Subcutaneous adipose tissue (tissue), 4 donors: Measurements from ENCODE around the gene TMEM150A. TPM values are rescaled to one million over a fixed set of nuclear protein-coding genes. Genes with fewer than 3 reads are reported as not detected.

Source experiments
- total RNA-seq, 4 donors: library from RNA; depleted of rRNA; stranded (reverse); fragments of >200 nt; gene quantifications; one replicate each; pipeline ENCODE4 v1.1.0, GENCODE V29; 2016
- TF ChIP-seq, protein P1 (sequence below): fragments of 450-650 bp; IDR thresholded peaks from one replicate; pipeline ENCODE4 v1.5.1; 2016; ENCODE audit warnings: low read depth, mild to moderate bottlenecking, control low read depth, antibody characterized with exemption, moderate library complexity

TMEM150A gene
- total RNA-seq, 4 donors from 2014 or later, result 14.3 to 21.4 (median 17.6) TPM

DNA sequence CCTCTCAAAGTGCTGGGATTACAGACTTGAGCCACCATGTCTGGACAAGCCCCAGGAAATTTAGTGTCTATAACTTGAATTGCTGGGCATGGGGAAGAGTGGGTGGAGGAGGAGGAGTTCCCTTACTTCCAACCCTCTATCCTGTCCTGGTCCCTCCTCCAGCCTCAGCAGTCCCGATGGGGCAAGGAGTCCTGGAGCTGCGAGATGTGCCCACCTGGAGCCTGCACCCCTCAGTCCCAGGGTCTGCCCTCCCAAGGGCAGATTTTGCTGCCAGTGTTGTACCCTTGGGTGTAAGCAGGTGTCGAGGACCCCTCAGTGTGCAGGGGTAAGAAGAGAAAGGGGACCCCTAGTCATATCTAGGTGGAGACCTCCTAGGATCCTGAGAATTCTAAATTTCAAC, 22.3 kb downstream of the TMEM150A start:
- TF ChIP-seq, protein P1, sequence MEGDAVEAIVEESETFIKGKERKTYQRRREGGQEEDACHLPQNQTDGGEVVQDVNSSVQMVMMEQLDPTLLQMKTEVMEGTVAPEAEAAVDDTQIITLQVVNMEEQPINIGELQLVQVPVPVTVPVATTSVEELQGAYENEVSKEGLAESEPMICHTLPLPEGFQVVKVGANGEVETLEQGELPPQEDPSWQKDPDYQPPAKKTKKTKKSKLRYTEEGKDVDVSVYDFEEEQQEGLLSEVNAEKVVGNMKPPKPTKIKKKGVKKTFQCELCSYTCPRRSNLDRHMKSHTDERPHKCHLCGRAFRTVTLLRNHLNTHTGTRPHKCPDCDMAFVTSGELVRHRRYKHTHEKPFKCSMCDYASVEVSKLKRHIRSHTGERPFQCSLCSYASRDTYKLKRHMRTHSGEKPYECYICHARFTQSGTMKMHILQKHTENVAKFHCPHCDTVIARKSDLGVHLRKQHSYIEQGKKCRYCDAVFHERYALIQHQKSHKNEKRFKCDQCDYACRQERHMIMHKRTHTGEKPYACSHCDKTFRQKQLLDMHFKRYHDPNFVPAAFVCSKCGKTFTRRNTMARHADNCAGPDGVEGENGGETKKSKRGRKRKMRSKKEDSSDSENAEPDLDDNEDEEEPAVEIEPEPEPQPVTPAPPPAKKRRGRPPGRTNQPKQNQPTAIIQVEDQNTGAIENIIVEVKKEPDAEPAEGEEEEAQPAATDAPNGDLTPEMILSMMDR, result no peak

DNA sequence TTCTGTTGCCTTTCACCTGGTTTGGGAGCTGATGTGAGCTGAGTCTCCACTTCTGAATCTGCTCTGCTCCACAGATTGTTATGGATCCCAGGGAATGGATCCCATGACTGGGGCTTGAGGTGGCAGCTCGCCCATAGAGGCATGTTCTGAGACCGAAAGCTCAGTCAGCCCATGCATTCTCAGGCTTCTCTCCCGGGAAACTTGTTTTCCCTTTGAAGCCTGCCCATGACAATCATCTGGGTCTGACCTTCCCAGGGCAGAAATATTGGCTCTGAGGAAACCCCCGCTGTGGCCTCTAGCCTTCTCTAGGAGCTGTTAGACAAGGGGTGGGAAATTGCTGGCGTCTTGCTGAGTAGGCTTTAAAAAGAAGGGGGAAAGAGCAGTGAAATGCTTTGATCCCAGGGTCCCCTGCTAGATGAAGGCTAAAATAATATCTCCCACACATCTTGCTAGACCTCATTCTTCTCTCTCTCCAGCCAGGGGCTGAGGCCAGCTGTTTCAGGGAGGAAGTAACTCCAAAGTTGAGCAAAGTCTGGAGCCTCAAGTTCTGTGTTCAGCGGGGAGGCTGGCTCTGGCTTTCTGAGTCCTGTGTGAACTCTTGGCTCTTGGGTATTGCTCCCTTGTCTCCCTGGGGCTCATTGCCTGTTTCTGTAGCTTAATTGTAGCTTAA, 23.1 kb downstream of the TMEM150A start:
- TF ChIP-seq, protein P1, result no peak

DNA sequence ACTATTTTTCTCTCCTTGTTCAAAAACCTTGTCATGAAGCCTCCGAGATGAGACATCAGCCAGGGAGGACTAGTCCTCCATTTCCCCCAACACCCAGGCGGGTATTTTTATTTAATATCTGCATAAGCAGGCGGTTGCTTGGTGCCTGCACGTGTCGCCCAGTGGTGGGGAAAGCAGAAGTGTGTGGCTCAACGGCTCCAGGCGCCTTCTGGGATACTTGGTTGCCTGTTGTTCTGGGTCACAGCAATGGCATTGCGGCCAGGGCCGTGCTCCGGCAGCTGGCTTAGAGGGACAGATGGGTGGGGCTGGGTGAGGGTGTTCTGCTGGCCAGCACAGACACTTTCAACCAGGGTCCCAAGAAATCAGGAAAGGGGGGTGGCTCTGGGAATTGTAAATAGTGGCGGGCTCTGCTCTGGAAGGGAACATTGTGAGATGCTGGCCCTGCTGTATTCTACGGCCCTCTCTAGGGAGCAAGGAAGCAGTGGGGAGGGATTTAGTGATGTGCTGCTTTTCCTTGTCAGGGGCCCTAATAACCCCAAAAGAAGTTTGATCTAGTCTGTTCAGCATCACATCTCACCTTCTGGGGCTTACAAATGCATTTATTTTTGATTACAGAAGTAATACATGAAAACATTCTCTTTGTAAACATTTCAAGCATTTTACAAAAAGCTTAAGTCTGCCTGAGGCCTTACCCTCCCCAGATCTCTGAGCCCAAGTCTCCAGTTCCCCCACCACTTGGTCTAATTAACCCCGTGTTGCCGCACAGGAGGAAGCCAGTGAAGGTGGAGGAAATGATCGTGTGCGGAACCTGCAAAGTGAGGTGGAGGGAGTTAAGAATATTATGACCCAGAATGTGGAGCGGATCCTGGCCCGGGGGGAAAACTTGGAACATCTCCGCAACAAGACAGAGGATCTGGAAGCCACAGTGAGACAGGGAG, 24.0 kb downstream of the TMEM150A start:
- TF ChIP-seq, protein P1, result no peak

DNA sequence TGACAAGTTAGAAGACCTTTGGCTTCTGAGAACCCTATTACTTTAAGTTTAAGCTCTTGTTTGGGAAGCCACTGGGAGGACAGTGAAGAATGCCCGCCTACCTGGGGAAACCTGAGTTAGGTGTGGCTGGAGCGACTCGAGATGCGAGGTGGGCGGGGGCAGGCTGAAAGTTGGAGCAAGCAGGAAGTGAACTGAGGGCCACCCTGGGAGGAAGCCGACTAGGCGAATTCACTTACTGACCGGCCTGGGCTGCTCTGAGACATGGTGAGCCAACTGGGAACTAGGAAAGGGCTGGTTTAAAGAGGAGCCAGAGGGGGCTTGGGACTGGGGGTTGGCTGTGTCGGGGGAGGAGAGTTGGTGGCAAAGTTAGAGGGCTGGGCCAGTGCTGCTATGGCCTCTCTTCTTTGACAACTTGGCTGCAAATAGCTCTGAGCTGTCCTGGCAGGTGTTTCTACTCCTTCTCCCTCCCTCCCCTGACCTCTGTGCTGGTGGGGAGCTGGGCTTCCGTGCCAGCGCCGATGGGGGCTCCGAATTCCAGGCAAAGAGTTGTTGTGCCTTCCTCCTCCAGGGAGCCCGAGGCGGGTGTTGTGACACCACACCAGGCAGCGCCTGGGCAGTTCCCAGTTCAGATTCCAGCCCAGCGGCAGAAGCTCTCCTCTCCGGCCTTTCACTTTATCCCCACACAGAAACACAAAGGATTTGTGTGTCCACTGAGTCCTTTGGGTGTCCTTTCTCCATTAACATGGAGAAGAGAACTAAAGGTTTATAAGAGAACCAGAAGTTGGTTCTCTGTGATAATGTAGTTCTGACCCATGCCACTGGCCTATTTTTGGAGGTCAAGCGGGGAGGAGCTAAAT, 24.9 kb downstream of the TMEM150A start, which contains the start of gene VAMP8:
VAMP8 (plus strand) TSS at position 201 of the 857 bp plus-strand sequence; CDS start at position 262, 61 bp downstream.
- TF ChIP-seq, protein P1, result no peak

DNA sequence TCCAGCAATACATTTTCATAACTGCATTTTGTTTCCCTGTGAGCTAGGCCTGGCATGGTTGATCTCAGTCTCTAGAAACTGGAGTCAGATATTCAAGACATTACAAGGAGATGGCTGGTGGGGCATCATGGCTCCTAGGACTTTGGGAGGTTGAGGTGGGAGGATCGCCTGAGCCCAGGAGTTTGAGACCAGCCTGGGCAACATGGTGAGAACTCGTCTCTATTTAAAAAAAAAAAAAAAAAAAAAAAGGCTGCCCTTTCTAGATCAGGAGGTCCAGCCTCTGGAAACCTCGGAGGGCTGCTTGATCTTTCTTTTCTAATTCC, 25.5 kb downstream of the TMEM150A start:
- TF ChIP-seq, protein P1, result no peak

DNA sequence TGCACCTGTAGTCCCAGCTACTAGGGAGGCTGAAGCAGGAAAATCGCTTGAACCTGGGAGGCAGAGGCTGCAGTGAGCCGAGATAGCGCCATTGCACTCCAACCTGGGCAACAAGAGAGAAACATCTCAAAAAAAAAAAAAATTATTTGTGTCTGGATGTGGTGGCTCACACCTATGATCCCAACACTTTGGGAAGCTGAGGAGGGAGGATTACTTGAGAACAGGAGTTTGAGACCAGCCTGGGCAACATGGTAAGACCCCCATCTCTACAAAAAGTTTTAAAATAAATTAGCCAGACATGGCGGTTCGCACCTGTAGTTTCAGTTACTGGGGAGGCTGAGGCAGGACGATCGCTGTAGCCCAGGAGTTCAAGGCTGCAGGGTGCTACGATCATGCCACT, 26.8 kb downstream of the TMEM150A start:
- TF ChIP-seq, protein P1, result no peak

DNA sequence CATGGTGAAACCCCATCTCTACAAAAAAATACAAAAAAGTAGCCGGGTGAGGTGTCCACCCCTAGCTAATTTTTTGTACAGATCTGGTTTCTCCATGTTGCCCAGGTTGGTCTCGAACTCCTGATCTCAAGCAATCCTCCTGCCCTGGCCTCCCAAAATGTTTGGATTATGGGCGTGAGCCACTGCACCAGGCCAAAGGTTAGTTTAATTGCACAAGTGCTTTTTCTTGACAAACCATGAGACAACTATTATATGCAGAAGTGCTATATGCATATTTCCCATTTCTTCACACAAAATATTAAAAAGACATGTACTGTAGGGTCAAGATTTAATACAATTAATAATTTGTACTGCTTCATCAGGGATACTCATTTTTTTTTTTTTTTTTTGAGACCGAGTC, 36.2 kb downstream of the TMEM150A start:
- TF ChIP-seq, protein P1, result no peak
